ENCODE results near the gene SLC4A11.
A peak's percentile ranks its signal among the peaks of the same experiment; 100 is the strongest.

The SLC4A11 gene

DNA sequence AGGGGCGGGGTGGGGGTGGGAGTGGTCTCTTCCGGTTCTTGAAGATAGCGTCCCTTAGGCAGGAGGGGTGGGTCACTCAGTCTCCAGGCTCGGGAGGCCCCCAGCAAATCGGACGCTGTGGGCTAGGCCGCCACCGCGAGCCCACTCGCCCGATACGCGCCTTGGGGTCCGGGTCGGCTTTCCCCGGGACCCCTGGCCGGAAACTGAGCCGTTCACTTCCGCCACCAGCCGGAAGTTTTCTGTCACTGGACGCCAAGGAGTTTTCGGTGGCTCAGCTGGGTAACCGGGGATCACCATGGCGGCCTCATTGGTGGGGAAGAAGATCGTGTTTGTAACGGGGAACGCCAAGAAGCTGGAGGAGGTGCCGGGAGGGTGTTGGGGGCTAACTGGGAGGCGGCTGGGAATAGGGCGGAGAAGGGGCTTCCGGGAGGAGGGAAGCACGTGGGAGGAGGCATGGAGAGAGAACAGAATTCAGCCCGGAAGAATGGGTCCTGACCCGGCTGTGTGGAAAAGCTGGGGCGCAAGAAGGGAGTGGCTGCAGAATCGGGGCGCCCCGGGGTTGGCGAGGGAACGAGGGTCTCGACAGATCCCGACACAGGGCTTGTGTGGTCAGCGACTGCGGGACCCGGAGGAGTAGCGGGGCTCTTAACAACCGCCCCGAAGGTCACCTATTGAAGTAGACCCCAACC, 29.6 kb downstream of the SLC4A11 start, which contains the start of gene ITPA:
Gene ITPA, plus strand, starts transcription at position 242 of the 689 bp plus-strand sequence. Its CDS starts 54 bp downstream, at position 296.
- peak; percentile 69 for TF ChIP-seq POLR2AphosphoS5 (IDR thresholded peaks at IDR 0.05; ENCODE audit: low read depth, low read length)
- peak; percentile 36; the same call in 1 of the 2 replicates for TF ChIP-seq POU2F2 (IDR thresholded peaks at IDR 0.05; ENCODE audit: low read depth, low read length)
- no peak for TF ChIP-seq PAX5 (IDR thresholded peaks at IDR 0.05; ENCODE audit: insufficient read depth, low read length, severe bottlenecking)
- peak; percentile 65; the same call in 1 of the 2 replicates for TF ChIP-seq POLR2A (IDR thresholded peaks at IDR 0.05; ENCODE audit: low read depth, low read length)
- TF ChIP-seq SPI1 (IDR thresholded peaks at IDR 0.05; ENCODE audit: low read depth, low read length), result no peak
- TF ChIP-seq TAF1 (IDR thresholded peaks at IDR 0.05; ENCODE audit: low read depth, low read length), result peak; percentile 70; the same call in 1 of the 2 replicates
- peak; percentile 92 for FAIRE-seq
- DNase-seq (ENCODE audit: insufficient read length, low spot score), result peak; percentile 76

- DNase-seq (ENCODE audit: insufficient read length, low spot score) (no peak), FAIRE-seq (peak; percentile 77)
- TF ChIP-seq POLR2A (IDR thresholded peaks at IDR 0.05; ENCODE audit: low read depth, low read length) (no peak), SPI1 (IDR thresholded peaks at IDR 0.05; ENCODE audit: low read depth, low read length) (peak; percentile 71)
Observed at GRCh38 chr20:3208786-3209256, 30.2 kb downstream of the SLC4A11 start.

- DNase-seq (ENCODE audit: insufficient read length, low spot score) (peak; percentile 91), FAIRE-seq (peak; percentile 99)
- TF ChIP-seq POU2F2 (IDR thresholded peaks at IDR 0.05; ENCODE audit: low read depth, low read length) (no peak), TAF1 (IDR thresholded peaks at IDR 0.05; ENCODE audit: low read depth, low read length) (peak; percentile 41; the same call in 1 of the 2 replicates), PAX5 (IDR thresholded peaks at IDR 0.05; ENCODE audit: insufficient read depth, low read length, severe bottlenecking) (no peak), POLR2AphosphoS5 (IDR thresholded peaks at IDR 0.05; ENCODE audit: low read depth, low read length) (peak; percentile 82), SPI1 (IDR thresholded peaks at IDR 0.05; ENCODE audit: low read depth, low read length) (no peak; the same call in 1 of the 2 replicates), POLR2A (IDR thresholded peaks at IDR 0.05; ENCODE audit: low read depth, low read length) (peak; percentile 66)
Observed at GRCh38 chr20:3204124-3204794, 34.7 kb downstream of the SLC4A11 start, which contains the start of gene DDRGK1. Gene DDRGK1, minus strand, starts transcription at chr20:3204682. Its CDS starts 55 bp downstream, at chr20:3204627.

DNA sequence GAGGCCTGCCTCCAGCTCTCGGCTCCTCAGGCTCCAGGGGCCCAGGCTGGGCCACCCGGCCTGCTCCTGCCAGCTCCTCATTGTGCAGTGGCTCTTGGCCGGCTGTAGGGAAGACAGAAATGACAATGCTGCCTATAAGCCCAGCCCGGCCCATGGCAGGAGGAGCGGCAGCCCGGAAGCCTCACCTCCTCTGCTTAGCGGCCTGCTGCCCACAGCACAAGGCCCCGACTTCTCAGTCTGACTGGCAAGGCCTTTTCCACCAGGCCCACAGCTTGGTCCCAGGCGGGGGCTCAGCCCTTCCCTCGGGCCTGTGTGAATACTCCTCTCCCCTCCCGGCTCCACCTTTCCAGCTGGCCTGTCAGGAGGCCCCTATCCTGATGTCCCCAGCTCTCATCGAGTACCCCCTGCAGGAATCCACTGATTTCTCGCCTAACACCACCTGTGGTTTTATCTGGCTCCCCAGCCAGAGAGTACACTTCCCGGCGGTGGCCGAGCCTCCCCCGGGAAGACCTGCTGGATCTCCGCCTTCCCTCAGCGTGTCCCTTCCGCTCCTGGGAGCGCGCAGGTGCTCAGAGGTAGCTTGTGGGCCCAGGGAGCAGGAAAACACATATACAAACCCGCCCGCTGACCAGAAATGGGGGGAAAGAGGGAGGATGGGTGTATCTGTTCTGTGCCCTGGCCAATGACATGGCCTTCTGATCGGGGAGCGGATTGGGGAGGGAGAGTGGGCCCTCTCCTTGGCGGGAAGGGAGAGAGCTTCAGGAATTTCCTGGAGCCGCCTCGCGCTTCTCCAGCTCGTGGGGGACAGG, 35.5 kb downstream of the SLC4A11 start:
- DNase-seq (ENCODE audit: insufficient read length, low spot score), result peak; percentile 51
- TF ChIP-seq POLR2AphosphoS5 (IDR thresholded peaks at IDR 0.05; ENCODE audit: low read depth, low read length) (0 out of 2 replicates have a peak, but pooled peaks have one; percentile 23), POLR2A (IDR thresholded peaks at IDR 0.05; ENCODE audit: low read depth, low read length) (no peak; the same call in 1 of the 2 replicates)
- FAIRE-seq, result peak; percentile 59

DNA sequence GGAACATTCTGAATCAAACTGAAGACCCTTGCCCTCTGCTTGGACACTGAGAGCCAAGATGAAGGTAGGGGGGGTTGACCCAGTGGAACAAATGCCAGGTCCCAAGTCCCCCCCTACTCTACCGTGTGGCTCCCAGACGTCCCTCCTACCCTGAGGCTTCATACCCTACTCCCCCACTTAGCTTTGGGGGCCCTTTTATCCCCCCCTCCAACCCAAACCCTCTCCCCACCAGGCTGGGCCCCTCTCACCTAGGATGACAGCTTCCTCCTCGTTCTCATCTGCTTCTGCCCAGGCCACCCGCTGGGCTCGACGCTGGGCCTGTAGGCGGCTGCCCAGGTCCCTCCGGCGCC, 36.0 kb downstream of the SLC4A11 start:
- FAIRE-seq, result no peak
- TF ChIP-seq PAX5 (IDR thresholded peaks at IDR 0.05; ENCODE audit: insufficient read depth, low read length, severe bottlenecking) (no peak), POU2F2 (IDR thresholded peaks at IDR 0.05; ENCODE audit: low read depth, low read length) (no peak), POLR2A (IDR thresholded peaks at IDR 0.05; ENCODE audit: low read depth, low read length) (no peak), POLR2AphosphoS5 (IDR thresholded peaks at IDR 0.05; ENCODE audit: low read depth, low read length) (no peak), TAF1 (IDR thresholded peaks at IDR 0.05; ENCODE audit: low read depth, low read length) (no peak), SPI1 (IDR thresholded peaks at IDR 0.05; ENCODE audit: low read depth, low read length) (no peak)
- DNase-seq (ENCODE audit: insufficient read length, low spot score), result no peak

DNA sequence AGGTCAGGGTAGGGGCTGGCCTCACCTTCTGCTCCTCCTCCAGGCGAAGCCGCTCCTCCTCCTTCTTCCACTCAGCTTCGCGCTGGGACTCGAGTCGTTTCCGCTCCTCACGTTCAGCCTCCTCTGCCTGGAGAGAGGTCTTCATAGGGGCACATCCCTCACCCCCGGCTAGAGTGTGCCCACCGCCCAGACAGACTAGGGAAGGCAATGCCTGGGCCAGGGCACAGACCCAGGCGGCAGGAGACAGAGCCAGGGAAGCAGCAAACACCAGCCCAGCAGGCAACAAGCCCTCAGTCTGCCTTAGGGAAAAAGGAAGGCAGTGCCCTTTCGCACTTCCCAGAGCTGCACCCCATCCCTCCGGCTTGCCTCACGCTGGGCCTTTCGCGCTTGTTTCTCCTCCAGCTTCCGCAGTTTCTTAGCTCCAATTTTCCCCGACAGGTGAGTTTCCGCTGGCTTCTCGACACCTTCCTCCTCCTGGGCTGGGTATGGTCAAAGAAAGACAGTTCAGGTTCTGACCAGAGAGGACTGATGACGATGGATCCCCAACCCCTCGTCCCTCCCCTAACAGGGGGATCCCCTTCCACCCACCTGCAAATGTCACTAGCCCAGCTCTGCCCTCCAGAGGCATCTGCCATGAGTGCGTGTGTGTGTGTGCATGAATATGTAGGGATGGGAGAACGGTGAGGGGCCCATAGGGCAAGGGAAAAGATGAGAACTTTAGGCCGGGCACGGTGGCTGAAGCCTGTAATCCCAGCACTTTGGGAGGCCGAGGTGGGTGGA, 38.8 kb downstream of the SLC4A11 start:
- DNase-seq (ENCODE audit: insufficient read length, low spot score), result no peak
- FAIRE-seq, result no peak
- TF ChIP-seq POLR2A (IDR thresholded peaks at IDR 0.05; ENCODE audit: low read depth, low read length) (no peak), PAX5 (IDR thresholded peaks at IDR 0.05; ENCODE audit: insufficient read depth, low read length, severe bottlenecking) (no peak), SPI1 (IDR thresholded peaks at IDR 0.05; ENCODE audit: low read depth, low read length) (no peak), POU2F2 (IDR thresholded peaks at IDR 0.05; ENCODE audit: low read depth, low read length) (no peak), TAF1 (IDR thresholded peaks at IDR 0.05; ENCODE audit: low read depth, low read length) (no peak), POLR2AphosphoS5 (IDR thresholded peaks at IDR 0.05; ENCODE audit: low read depth, low read length) (no peak)

GRCh38 chr20:3199206-3199605, 39.8 kb downstream of the SLC4A11 start:
- no peak for FAIRE-seq
- no peak for DNase-seq (ENCODE audit: insufficient read length, low spot score)
- TF ChIP-seq POLR2AphosphoS5 (IDR thresholded peaks at IDR 0.05; ENCODE audit: low read depth, low read length) (no peak), PAX5 (IDR thresholded peaks at IDR 0.05; ENCODE audit: insufficient read depth, low read length, severe bottlenecking) (no peak)

DNA sequence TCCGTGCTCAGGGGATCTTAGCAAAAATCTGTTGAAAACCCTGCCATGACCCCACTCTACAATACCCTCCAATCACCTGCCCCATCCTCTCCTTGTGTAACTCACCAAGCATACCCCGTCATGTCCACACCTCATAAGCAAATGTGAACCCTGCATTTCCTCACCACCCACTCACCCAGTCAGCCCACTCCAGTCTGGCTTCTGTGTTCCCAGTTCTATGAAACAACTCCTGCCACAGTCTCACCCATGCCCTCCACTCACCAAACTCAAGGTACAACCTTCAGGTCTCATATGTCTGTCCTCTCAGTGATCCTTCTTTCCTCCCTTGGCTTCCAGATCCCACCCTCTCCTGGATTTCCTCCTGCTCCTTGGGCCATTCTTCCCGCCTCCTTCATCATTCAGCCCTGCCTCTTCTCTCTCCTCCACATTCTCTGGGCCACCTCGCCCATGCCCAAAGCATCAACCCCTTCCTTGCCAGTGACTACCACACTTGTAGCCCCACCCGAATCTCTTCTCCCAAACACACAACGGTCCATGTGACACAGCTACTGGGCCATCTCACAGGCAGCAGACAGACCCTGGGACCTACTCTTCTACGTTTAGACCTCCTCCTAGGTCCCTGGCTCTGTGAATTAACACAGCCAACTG, 43.3 kb downstream of the SLC4A11 start:
- no peak for DNase-seq (ENCODE audit: insufficient read length, low spot score)
- FAIRE-seq, result no peak
- no peak for TF ChIP-seq POU2F2 (IDR thresholded peaks at IDR 0.05; ENCODE audit: low read depth, low read length)
- TF ChIP-seq PAX5 (IDR thresholded peaks at IDR 0.05; ENCODE audit: insufficient read depth, low read length, severe bottlenecking), result no peak
- TF ChIP-seq POLR2AphosphoS5 (IDR thresholded peaks at IDR 0.05; ENCODE audit: low read depth, low read length), result no peak
- TF ChIP-seq SPI1 (IDR thresholded peaks at IDR 0.05; ENCODE audit: low read depth, low read length), result no peak
- TF ChIP-seq TAF1 (IDR thresholded peaks at IDR 0.05; ENCODE audit: low read depth, low read length), result no peak
- TF ChIP-seq POLR2A (IDR thresholded peaks at IDR 0.05; ENCODE audit: low read depth, low read length), result no peak
